ENCODE data around the gene TRIM36. TPM values are rescaled to one million over a fixed set of nuclear protein-coding genes. Genes with fewer than 3 reads are reported as not detected.

The TRIM36 gene
- total and polyA plus RNA-seq, 2 donors from 2014 or later: 0.39 to 1.8 TPM

- Histone ChIP-seq H3K27ac (ENCODE audit: low read depth in 2 of 2, low read length in 2 of 2) (no peak overlapping the region), H3K4me1 (ENCODE audit: control insufficient read depth in 2 of 3, insufficient read depth in 2 of 3, low read depth in 1 of 3, low read length in 3 of 3) (no peaks in the 10 kb centered on the region), H3K27me3 (ENCODE audit: control insufficient read depth, insufficient read depth, low read length) (no peaks in the 10 kb centered on the region), H3K4me3 (ENCODE audit: low read length in 3 of 3) (no peak overlapping the region), H3K9me3 (ENCODE audit: control insufficient read depth in 2 of 3, insufficient read depth in 1 of 3, low read length in 3 of 3) (no peaks in the 10 kb centered on the region), H3K9ac (ENCODE audit: low read length in 3 of 3) (no peak overlapping the region), H3K36me3 (ENCODE audit: control insufficient read depth in 2 of 3, insufficient read depth in 3 of 3, low read length in 3 of 3) (no peaks in the 10 kb centered on the region)
- intact Hi-C loops (cut with DNase I): no loop called here
- DNase-seq (no peak), FAIRE-seq (no peak)
- TF ChIP-seq, protein P1, sequence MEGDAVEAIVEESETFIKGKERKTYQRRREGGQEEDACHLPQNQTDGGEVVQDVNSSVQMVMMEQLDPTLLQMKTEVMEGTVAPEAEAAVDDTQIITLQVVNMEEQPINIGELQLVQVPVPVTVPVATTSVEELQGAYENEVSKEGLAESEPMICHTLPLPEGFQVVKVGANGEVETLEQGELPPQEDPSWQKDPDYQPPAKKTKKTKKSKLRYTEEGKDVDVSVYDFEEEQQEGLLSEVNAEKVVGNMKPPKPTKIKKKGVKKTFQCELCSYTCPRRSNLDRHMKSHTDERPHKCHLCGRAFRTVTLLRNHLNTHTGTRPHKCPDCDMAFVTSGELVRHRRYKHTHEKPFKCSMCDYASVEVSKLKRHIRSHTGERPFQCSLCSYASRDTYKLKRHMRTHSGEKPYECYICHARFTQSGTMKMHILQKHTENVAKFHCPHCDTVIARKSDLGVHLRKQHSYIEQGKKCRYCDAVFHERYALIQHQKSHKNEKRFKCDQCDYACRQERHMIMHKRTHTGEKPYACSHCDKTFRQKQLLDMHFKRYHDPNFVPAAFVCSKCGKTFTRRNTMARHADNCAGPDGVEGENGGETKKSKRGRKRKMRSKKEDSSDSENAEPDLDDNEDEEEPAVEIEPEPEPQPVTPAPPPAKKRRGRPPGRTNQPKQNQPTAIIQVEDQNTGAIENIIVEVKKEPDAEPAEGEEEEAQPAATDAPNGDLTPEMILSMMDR (IDR thresholded peaks at IDR 0.05; ENCODE audit: borderline replicate concordance, extremely low read depth, insufficient read depth): no peak
These were observed 45.0 kb downstream of the TRIM36 start for GRCh38 chr5:115124741-115125140.

GRCh38 chr5:115116001-115116400, 53.7 kb downstream of the TRIM36 start:
- TF ChIP-seq, protein P1 (IDR thresholded peaks at IDR 0.05; ENCODE audit: borderline replicate concordance, extremely low read depth, insufficient read depth): no peak
- H3K27ac ChIP-seq (ENCODE audit: low read depth in 2 of 2, low read length in 2 of 2): no peak overlapping the region
- DNase-seq (no peak), FAIRE-seq (no peak)
- intact Hi-C loops (cut with DNase I): no loop called here
- H3K4me1 ChIP-seq (ENCODE audit: control insufficient read depth in 2 of 3, insufficient read depth in 2 of 3, low read depth in 1 of 3, low read length in 3 of 3): no peaks in the 10 kb centered on the region
- no peaks in the 10 kb centered on the region for H3K36me3 ChIP-seq (ENCODE audit: control insufficient read depth in 2 of 3, insufficient read depth in 3 of 3, low read length in 3 of 3)
- H3K4me3 ChIP-seq (ENCODE audit: low read length in 3 of 3): no peak overlapping the region
- no peak overlapping the region for H3K9ac ChIP-seq (ENCODE audit: low read length in 3 of 3)
- no peaks in the 10 kb centered on the region for H3K27me3 ChIP-seq (ENCODE audit: control insufficient read depth, insufficient read depth, low read length)
- no peaks in the 10 kb centered on the region for H3K9me3 ChIP-seq (ENCODE audit: control insufficient read depth in 2 of 3, insufficient read depth in 1 of 3, low read length in 3 of 3)

DNA sequence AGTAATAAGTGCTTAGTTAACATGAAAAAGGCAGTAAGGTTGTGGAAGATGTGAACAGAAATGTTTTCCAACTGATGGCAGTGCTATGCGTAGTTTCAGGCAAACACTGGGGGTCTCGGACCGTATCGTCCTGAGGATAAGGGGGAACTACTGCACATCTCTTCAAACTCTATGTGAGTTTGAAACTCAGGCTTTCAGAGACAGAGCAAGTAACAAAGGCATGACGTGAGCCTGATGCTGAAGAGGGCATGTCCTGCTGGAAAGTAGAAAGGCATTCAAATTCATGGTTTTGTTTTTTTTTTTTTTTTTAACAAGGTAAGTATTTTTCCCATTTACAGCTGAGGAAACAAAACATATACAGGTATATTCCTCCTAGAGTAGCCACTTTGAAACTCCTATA, 59.9 kb downstream of the TRIM36 start:
- Histone ChIP-seq H3K4me3 (ENCODE audit: low read length in 3 of 3) (no peak overlapping the region), H3K9ac (ENCODE audit: low read length in 3 of 3) (no peak overlapping the region), H3K4me1 (ENCODE audit: control insufficient read depth in 2 of 3, insufficient read depth in 2 of 3, low read depth in 1 of 3, low read length in 3 of 3) (no peaks in the 10 kb centered on the region), H3K36me3 (ENCODE audit: control insufficient read depth in 2 of 3, insufficient read depth in 3 of 3, low read length in 3 of 3) (no peaks in the 10 kb centered on the region), H3K9me3 (ENCODE audit: control insufficient read depth in 2 of 3, insufficient read depth in 1 of 3, low read length in 3 of 3) (no peaks in the 10 kb centered on the region), H3K27ac (ENCODE audit: low read depth in 2 of 2, low read length in 2 of 2) (no peak overlapping the region), H3K27me3 (ENCODE audit: control insufficient read depth, insufficient read depth, low read length) (no peaks in the 10 kb centered on the region)
- intact Hi-C loops (cut with DNase I): no loop called here
- TF ChIP-seq, protein P1 (IDR thresholded peaks at IDR 0.05; ENCODE audit: borderline replicate concordance, extremely low read depth, insufficient read depth): no peak
- FAIRE-seq (no peak), DNase-seq (no peak)

DNA sequence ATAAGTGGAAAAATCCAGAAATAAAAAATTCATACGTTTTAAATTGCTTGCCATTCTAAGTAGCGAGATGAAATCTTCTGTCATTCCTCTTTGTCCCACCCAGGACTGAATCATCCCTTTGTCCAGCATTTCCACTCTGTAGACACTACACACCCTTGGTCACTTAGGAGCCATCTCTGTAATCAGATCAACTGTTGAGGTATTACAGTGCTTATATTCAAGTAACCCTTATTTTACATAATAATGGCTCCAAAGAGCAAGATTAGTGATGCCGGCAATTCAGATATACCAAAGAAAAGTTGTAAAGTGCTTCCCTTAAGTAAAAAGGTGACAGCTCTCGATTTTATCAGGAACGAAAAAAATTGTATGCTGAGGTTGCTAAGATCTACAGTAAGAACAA, 60.4 kb downstream of the TRIM36 start:
- no peak overlapping the region for H3K4me3 ChIP-seq (ENCODE audit: low read length in 3 of 3)
- TF ChIP-seq, protein P1 (IDR thresholded peaks at IDR 0.05; ENCODE audit: borderline replicate concordance, extremely low read depth, insufficient read depth): no peak
- no peak overlapping the region for H3K27ac ChIP-seq (ENCODE audit: low read depth in 2 of 2, low read length in 2 of 2)
- no peaks in the 10 kb centered on the region for H3K27me3 ChIP-seq (ENCODE audit: control insufficient read depth, insufficient read depth, low read length)
- no peaks in the 10 kb centered on the region for H3K36me3 ChIP-seq (ENCODE audit: control insufficient read depth in 2 of 3, insufficient read depth in 3 of 3, low read length in 3 of 3)
- DNase-seq (no peak), FAIRE-seq (no peak)
- H3K4me1 ChIP-seq (ENCODE audit: control insufficient read depth in 2 of 3, insufficient read depth in 2 of 3, low read depth in 1 of 3, low read length in 3 of 3): no peaks in the 10 kb centered on the region
- intact Hi-C loops (cut with DNase I): no loop called here
- no peak overlapping the region for H3K9ac ChIP-seq (ENCODE audit: low read length in 3 of 3)
- H3K9me3 ChIP-seq (ENCODE audit: control insufficient read depth in 2 of 3, insufficient read depth in 1 of 3, low read length in 3 of 3): no peaks in the 10 kb centered on the region

All from kidney (tissue), 14 donors.